Chondrocyte (in vitro differentiated cells): ENCODE data around the gene CAPN5. TPM values are rescaled to one million over a fixed set of nuclear protein-coding genes. Genes with fewer than 3 reads are reported as not detected.

Experiments
- DNase-seq: peaks from one replicate; pipeline ENCODE4 v3.0.0; 2021; ENCODE audit warnings: mixed read lengths, low spot score
- H3K27ac Mint-ChIP-seq: one replicate; pipeline ENCODE4 v1.8.0; 2021; ENCODE audit warnings: mild to moderate bottlenecking, moderate library complexity, mixed read lengths; ENCODE audit not compliant: unreplicated experiment
- H3K27me3 Mint-ChIP-seq: 2 replicates; pipeline ENCODE4 v1.8.0; 2021; ENCODE audit warnings: low read depth, mixed read lengths
- H3K36me3 Mint-ChIP-seq: 2 replicates; pipeline ENCODE4 v1.8.0; 2021; ENCODE audit warnings: low read depth, mixed read lengths
- H3K4me1 Mint-ChIP-seq: 2 replicates; pipeline ENCODE4 v1.8.0; 2021; ENCODE audit warnings: low read depth, mild to moderate bottlenecking, mixed read lengths
- H3K4me3 Mint-ChIP-seq: one replicate; pipeline ENCODE4 v1.8.0; 2021; ENCODE audit warnings: mild to moderate bottlenecking, moderate library complexity, mixed read lengths; ENCODE audit not compliant: unreplicated experiment
- H3K9me3 Mint-ChIP-seq: 2 replicates; pipeline ENCODE4 v1.8.0; 2021; ENCODE audit warnings: low read depth, mixed read lengths
- total RNA-seq: library from RNA; stranded (reverse); gene quantifications from 3 replicates; pipeline ENCODE4 v1.2.1, GENCODE V29; 2021
- TF ChIP-seq, protein P1 (sequence below): fragments of 200-600 bp; sonication (generic); IDR thresholded peaks from 2 replicates; pipeline ENCODE4 v1.5.0; 2021; ENCODE audit warnings: antibody characterized with exemption, mild to moderate bottlenecking, moderate library complexity

Gene CAPN5
- total RNA-seq, 1 donor from 2014 or later, result 11.9 TPM

DNA sequence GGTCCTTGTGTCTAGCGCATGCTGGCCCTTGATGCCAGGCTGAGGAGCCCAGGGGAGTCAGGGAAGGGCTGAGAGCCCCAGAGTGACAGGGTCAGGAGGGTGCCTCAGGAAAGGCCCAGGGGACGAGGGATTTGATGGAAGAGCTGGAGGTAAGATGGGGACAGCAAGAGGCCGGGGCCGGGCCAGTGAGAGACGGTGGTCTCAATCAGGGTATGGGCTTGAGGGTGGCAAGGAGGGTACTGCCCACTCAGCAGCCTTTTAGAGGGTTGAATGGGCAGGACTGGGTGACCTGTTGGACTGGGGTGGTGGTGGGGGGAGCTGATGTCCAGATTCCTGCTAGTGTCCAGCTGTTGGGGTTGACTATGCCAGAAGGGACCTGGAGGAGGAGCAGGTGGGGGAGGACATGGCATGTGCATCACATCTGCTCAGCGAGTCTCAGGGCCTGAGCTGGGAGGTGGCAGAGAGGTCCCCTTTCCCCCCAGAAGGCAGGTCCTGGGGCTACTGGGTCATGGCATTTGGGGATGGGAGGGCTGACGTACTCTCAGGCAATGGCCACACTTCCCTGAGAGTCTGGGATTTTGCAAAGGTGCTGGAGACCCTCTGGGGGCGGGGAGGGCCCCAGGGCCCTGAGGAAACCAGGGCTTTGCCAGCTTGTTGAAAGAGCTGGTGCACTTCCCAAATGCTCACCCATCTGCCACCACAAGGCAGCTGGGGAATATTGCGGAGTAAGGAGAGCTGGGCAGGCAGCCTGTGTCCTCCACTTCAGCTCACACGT is 79.7 kb downstream of the CAPN5 start:
- no peak overlapping the region for H3K27ac Mint-ChIP-seq
- H3K36me3 Mint-ChIP-seq, result no peaks in the 10 kb centered on the region
- H3K27me3 Mint-ChIP-seq, result peaks cover 4% of the 10 kb centered on the region
- peaks cover 3% of the 10 kb centered on the region for H3K4me1 Mint-ChIP-seq
- TF ChIP-seq, protein P1, sequence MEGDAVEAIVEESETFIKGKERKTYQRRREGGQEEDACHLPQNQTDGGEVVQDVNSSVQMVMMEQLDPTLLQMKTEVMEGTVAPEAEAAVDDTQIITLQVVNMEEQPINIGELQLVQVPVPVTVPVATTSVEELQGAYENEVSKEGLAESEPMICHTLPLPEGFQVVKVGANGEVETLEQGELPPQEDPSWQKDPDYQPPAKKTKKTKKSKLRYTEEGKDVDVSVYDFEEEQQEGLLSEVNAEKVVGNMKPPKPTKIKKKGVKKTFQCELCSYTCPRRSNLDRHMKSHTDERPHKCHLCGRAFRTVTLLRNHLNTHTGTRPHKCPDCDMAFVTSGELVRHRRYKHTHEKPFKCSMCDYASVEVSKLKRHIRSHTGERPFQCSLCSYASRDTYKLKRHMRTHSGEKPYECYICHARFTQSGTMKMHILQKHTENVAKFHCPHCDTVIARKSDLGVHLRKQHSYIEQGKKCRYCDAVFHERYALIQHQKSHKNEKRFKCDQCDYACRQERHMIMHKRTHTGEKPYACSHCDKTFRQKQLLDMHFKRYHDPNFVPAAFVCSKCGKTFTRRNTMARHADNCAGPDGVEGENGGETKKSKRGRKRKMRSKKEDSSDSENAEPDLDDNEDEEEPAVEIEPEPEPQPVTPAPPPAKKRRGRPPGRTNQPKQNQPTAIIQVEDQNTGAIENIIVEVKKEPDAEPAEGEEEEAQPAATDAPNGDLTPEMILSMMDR, result no peak
- H3K4me3 Mint-ChIP-seq, result no peak overlapping the region
- no peak for DNase-seq
- no peaks in the 10 kb centered on the region for H3K9me3 Mint-ChIP-seq

DNA sequence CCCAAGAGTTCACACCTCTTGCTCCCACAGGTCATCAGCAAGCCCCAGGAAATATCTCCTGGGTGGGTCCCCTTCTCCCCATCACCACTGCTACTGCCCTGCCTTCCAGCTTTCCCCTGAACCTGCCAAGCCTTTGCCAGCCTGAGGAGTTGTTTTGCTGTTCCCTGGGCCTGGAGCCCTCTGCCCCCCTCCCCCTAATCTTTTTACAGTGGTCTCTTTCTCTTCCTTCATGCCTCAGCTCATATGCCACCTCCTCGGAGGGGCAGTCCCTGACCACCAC is 80.2 kb downstream of the CAPN5 start:
- no peaks in the 10 kb centered on the region for H3K36me3 Mint-ChIP-seq
- DNase-seq, result no peak

DNA sequence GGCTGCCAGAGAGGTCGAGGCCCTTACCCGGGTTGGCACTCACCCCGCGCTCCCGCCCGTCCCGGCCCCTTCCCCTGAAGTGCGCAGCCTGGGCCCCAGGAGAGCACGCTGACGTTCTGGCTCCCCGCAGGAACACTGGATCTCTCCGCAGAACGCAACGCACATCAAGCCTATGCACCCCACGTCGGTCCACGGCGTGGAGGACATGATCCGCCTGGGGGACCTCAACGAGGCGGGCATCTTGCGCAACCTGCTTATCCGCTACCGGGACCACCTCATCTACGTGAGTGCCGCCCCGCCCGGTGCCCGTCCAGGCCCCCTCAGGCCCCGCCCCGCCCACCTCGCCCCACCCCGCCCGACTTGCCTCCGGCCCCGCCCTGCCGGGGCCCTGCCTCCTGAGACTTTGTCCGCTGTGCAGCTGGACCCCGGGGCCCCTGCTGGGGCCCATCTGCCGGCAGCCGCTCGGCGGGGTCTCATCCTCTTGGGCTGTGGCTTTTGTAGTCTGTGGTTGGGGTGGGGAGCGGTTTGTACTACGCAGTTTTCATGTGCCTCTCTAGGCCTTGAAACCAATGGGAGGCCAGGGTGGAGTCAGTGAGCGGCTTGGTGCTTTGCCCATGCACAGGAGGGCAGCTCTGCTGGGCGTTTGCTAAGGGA is 81.0 kb downstream of the CAPN5 start:
- TF ChIP-seq, protein P1, result no peak
- Mint-ChIP-seq H3K4me3 (no peak overlapping the region), H3K36me3 (no peaks in the 10 kb centered on the region), H3K27me3 (peaks cover 4% of the 10 kb centered on the region), H3K27ac (no peak overlapping the region), H3K9me3 (no peaks in the 10 kb centered on the region), H3K4me1 (peaks cover 10% of the 10 kb centered on the region)
- no peak for DNase-seq

More for the DNA sequence above, 80.2 kb downstream of the CAPN5 start:
- TF ChIP-seq, protein P1, result no peak
- peaks cover 3% of the 10 kb centered on the region for H3K4me1 Mint-ChIP-seq
- no peak overlapping the region for H3K4me3 Mint-ChIP-seq
- no peaks in the 10 kb centered on the region for H3K9me3 Mint-ChIP-seq
- no peak overlapping the region for H3K27ac Mint-ChIP-seq
- H3K27me3 Mint-ChIP-seq, result peaks cover 4% of the 10 kb centered on the region

DNA sequence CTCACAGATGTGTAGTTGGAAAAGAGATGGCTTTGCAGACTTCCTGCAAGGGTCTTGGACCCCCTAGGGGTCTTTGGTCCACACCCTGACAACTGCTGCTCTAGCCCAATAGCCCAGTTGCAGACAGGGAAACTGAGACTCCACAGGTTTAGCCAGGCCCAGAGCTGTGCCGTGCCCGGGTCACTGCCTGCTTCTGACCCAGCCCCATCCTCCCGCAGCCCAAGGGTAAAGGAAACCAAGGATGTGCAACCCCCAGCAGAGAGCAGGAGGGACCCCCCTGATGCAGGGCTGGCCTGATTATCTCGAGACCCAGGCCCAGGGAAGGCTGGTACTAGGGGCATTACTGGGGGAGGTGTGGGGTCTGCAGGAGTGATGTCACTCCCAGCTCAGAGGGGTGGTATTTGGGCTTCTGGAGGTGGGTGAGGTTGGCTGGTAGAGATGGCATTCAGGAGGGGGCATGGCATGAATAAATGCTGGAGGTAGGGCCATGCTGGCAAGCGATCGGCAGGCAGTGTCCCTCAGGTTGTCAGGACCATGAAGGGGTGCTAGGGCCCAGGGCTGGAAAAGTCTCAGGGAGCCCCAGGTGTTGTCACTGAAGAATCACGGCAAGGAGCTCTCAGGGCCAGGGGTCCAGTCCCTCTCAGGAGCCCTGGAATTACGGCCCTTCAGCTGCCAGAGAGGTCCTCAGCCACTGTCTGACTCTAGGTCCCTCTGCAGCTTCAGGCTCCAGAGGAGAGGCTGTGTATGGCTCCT is 82.4 kb downstream of the CAPN5 start:
- TF ChIP-seq, protein P1, result no peak
- peaks cover 13% of the 10 kb centered on the region for H3K4me1 Mint-ChIP-seq
- no peak overlapping the region for H3K27ac Mint-ChIP-seq
- no peak overlapping the region for H3K4me3 Mint-ChIP-seq
- DNase-seq, result no peak
- no peaks in the 10 kb centered on the region for H3K36me3 Mint-ChIP-seq
- H3K9me3 Mint-ChIP-seq, result no peaks in the 10 kb centered on the region
- peaks cover 4% of the 10 kb centered on the region for H3K27me3 Mint-ChIP-seq

DNA sequence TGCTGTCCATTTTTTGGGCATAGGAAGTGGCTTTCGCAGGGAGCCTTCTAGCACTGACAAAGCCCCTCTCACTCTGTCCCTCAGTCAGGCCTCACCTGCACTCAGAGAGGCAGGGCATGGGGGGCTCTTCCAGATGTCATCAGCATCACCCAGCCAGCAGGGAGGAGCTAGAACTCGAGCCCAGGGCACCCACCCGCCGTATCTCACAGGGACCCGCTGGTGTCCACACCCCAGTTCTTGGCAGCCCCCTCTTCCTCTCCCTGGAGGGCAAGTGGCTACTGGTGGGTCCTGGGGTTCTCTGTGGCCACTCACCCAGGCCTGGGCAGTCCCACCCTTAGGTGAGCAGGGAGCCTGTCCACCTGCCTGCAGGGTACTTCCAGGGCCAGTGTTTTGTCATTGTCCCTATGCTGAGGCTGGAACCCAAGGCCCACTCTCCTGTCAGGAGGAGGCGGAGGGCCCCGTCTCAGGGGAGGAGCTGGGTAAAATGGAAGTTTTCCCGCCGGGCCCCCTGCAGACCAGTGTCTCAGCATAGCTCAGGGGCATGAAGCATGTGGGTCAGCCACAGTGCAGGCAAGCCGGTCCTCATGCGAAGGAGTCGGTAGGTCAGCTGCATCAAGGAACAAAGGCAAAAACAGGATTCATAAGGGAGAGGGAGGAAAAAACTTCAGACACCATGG is 83.1 kb downstream of the CAPN5 start:
- Mint-ChIP-seq H3K36me3 (no peaks in the 10 kb centered on the region), H3K9me3 (no peaks in the 10 kb centered on the region), H3K4me3 (no peak overlapping the region), H3K27me3 (peaks cover 4% of the 10 kb centered on the region), H3K4me1 (peaks cover 13% of the 10 kb centered on the region), H3K27ac (no peak overlapping the region)
- DNase-seq, result no peak
- TF ChIP-seq, protein P1, result no peak
